HG02981 (cell line): ENCODE data around the gene KDM4C.

Experiments used
- ATAC-seq: cut with Tn5 transposase; IDR thresholded peaks from one replicate; pipeline ENCODE4 v1.9.1; 2021; ENCODE audit warnings: mild to moderate bottlenecking, moderate library complexity; ENCODE audit not compliant: unreplicated experiment

The KDM4C gene

DNA sequence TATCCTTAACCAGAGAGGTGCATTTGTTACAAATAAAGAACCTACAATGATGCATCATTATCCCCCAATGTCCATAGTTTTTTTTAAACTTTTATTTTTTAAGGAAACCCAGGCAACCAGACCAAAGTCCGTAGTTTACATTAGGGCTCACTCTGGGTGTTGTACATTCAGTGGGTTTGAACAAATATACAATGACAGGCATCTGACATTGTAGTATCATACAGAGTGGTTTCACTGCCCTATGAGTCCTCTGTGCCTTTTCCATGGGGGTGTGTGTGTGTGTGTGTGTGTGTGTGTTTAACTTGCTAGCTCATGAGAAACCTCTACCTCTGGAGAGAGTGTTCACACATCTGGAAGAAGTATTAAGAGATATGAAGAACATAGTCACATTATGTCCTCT is 141.5 kb downstream of the KDM4C start:
- no peak for ATAC-seq

DNA sequence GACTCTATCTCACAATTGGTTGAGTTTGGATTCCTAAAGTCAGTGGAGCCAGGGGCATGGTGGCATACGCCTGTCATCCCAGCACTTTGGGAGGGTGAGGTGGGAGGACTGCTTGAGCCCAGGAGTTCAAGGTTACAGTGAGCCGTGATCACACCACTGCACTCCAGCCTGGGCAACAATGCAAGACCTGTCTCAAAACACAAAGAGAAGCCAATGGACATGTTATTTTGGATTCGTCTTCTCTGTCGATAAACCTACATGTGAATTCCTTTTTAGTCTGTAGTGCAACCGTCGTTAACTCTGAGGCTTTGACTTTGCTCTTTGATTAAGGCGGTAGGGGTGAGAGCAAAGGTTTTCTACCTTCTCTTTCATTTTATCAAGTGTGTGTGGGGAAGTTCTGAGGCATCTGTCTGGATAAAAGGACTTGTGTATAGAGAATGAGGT is 142.7 kb downstream of the KDM4C start:
- no peak for ATAC-seq

DNA sequence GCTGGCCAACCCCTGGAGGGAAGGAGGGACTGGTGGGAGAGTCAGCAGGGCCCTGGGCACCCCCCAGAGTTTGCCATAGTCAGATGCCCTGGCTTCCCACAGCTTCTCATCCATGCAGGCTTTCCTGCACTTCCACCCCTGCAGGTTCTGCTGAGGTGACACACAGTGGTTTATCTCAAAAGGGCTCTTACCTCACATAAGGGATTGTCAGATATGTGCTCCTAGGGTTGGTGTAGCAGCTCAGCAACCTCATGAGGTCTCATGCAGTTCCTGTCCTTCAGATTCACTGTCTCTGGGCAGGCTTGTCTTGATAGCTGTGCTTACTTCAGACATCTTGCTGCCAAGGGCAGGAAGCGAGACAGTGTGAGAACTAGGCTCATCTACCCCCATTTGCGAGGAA is 143.4 kb downstream of the KDM4C start:
- ATAC-seq = no peak

DNA sequence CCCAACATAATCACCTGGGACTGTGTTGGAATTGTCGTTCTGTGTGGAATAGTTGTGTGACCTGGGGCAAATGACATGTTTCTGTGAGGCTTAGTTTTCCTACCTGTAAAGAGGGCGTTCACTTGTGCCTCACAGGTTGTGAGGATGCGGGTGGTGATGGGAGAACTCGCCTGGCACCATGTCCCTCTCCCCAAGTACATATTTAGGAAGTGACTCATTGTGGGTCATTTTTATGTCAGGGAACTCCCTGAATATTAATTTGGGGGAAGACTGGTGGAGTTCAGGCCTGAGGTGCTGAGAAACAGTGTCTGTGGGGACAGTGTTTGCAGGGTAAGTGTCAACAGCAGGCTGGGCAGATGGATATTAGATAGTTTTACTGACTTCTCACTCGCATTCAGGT is 144.7 kb downstream of the KDM4C start:
- no peak for ATAC-seq

- ATAC-seq = no peak
These were observed 146.6 kb downstream of the KDM4C start for GRCh38 chr9:6904371-6904770.

GRCh38 chr9:6905850-6906375 is 148.1 kb downstream of the KDM4C start:
- no peak for ATAC-seq

GRCh38 chr9:6907772-6908381 is 150.1 kb downstream of the KDM4C start:
- no peak for ATAC-seq

- ATAC-seq = no peak
These were observed 151.4 kb downstream of the KDM4C start for GRCh38 chr9:6909181-6909580.

DNA sequence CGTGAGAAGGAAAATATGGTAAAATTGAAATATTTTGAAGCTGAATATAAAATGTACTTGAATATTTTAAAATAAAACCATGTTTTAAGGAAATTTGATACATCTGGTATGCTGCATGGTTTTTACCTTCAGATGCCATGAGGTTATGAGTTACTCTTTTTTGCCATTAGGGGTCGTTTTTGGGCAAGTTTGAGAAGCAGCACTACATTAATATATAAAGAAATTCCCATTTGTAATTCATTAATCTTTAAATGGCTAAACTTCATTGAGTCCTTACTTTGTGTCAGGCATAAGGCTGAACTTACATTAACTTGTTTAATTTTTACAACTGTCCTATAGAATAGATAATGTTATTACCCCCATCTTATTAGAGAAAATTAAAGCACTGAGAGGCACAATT is 152.3 kb downstream of the KDM4C start:
- no peak for ATAC-seq

DNA sequence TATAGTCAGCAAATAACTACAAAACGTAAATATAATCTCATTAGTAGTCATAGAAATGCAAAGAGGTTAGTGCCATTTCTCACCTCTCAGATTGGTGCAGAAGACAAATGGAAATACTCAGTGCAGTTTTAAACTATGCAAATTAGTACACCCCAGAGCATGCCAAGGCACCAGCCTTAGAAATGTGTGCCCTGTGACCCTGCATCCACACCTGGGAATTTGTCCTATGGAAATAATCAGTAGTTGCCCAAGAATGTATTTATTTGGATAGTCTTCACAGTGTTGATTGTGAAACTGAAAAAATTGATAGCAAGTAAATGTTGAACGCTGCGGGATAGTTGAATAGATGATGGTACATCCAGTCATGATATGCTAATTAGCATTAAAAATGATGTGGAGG is 152.7 kb downstream of the KDM4C start:
- ATAC-seq = no peak

- ATAC-seq = no peak
These were observed 154.3 kb downstream of the KDM4C start for GRCh38 chr9:6911901-6912638.

GRCh38 chr9:6915635-6916034 is 157.9 kb downstream of the KDM4C start:
- no peak for ATAC-seq

GRCh38 chr9:6917162-6917561 is 159.4 kb downstream of the KDM4C start:
- ATAC-seq = peak; percentile 93

DNA sequence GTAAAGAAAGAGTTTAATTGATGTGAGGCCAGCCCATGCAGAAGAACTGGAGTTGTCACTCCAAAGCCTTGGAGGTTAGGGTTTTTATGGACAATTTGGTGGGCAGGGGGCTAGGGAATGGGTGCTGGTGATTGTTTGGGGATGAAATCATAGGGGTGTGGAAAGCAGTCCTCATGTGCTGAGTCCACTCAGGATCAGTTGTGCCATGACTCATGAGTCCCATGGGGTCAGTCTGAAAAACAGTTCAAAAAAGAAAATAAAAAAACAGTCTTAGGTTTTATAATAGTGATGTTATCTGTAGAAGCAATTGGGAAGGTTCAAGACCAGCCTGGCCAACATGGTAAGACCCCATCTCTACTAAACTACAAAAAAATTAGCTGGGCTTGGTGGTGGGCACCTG is 162.3 kb downstream of the KDM4C start:
- ATAC-seq = no peak

DNA sequence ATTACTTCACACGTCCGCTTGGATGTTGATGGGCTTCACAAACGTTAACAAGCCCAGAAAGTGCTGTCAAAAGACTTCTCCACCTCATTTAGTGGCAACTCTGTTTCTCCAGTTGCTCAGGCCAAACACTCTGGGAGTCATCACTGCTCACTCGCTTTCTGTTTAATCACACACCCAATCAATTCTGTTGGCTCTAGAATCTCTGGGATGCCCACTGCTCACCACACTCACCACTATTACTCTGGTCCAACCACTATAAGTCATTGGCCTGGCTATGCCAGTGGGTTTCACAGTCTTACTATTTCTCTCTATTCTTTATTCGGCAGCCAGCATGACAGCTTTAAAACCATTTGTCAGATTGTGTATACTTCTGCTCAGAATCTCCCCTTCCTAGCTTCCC is 163.5 kb downstream of the KDM4C start:
- no peak for ATAC-seq

- ATAC-seq = no peak
These were observed 164.4 kb downstream of the KDM4C start for GRCh38 chr9:6922124-6922676.

- ATAC-seq = no peak
These were observed 164.9 kb downstream of the KDM4C start for GRCh38 chr9:6922680-6923079.

GRCh38 chr9:6923086-6923485 is 165.3 kb downstream of the KDM4C start:
- no peak for ATAC-seq

DNA sequence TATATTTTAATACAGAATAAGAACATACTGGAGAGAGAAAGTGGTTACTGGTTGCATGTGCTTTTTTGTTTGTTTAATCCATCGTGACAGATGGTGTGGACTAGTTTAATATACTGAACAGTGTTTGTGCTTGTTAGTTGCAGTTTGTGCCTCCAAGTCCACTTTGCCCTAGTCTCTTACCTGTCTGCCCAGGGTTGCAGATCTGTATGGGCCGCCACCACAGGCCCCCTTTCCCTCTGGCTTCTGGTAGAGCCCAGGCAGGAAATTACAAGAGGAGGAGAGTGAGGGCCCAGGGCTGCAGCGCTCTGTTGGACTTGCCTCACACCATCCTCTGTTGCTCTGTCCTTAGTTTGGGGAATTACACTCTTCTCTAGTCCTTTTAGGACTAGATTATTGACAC is 166.4 kb downstream of the KDM4C start:
- ATAC-seq = no peak

GRCh38 chr9:6924988-6925563 is 167.3 kb downstream of the KDM4C start:
- no peak for ATAC-seq

DNA sequence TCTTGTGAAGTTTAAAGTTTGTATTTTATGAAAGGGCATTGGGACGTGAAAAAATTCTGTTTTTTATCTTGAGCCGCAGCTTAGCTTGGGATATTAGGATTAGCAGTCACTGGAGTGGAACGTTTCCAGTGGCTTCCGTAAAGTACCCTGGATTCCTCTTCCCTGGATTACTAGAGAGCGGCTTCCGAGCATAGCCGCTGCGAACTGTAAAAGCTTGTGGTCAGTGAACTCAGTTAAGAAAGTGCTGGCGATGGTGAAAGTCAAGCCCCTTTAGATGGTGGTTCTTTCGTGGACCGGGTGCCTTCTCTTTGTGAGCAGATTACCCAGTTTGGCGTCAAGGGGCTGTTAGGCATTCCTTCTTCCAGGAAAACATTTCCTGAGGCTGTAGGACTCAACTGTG is 168.1 kb downstream of the KDM4C start:
- no peak for ATAC-seq

GRCh38 chr9:6926436-6926835 is 168.7 kb downstream of the KDM4C start:
- ATAC-seq = no peak
